ENCODE results near the gene PLEKHH1. TPM values are rescaled to one million over a fixed set of nuclear protein-coding genes. Genes with fewer than 3 reads are reported as not detected.

Gene PLEKHH1
- total and polyA plus RNA-seq, 2 of the 8 experiments (the other 6 are each of a cell fraction or from before 2014, with no cell fraction given): 28.3 to 33.3 TPM

DNA sequence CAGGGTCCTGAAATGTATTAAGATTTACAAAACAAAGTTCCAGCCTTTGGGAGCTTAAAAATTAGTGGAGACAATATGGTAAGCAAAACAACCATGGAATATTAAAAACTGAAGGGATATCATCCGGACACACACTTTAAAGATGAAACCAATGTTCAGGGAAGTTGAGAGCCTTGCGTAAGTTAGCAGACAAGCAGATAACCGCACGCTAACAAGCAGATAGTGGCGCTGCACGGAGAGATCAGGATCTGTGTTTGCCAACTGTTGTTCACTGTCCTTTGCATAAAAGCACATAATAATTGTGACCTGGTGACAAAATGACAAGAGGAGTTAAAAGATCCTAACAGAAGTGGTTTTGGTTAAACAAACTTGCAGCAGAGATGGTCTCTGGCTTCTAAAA lies 30.2 kb upstream of the PLEKHH1 start:
- no peak for DNase-seq (ENCODE audit: low read depth in 1 of 2, low spot score in 2 of 2)
- Histone ChIP-seq H2AK5ac (ENCODE audit: low read depth, low read length) (no peak overlapping the region), H4K5ac (ENCODE audit: insufficient read length, low read depth, low read length) (no peak overlapping the region), H3K9me3 (ENCODE audit: insufficient read depth in 2 of 2, low read depth in 1 of 2, low read length in 1 of 2) (no peaks in the 10 kb centered on the region), H3K27ac (ENCODE audit: low read depth, low read length) (no peak overlapping the region), H3K9ac (replicated peaks in 1 of 4; ENCODE audit: extremely low read depth in 1 of 4, low read depth in 3 of 4, low read length in 3 of 4) (no peak overlapping the region), H3K14ac (ENCODE audit: insufficient read length) (no peak overlapping the region), H3K36me3 (ENCODE audit: control insufficient read depth in 2 of 4, insufficient read depth in 4 of 4, low read length in 3 of 4) (no peaks in the 10 kb centered on the region), H3K56ac (replicated peaks; ENCODE audit: insufficient read length, low read depth, low read length) (no peak overlapping the region), H3K4ac (replicated peaks; ENCODE audit: insufficient read length, low read depth, low read length) (no peak overlapping the region), H3K27me3 (replicated peaks in 1 of 4; ENCODE audit: control insufficient read depth in 3 of 4, extremely low read depth in 1 of 4, insufficient read depth in 3 of 4, low read length in 3 of 4) (no peaks in the 10 kb centered on the region), H3K4me2 (ENCODE audit: insufficient read depth in 1 of 2, low read depth in 2 of 2, low read length in 2 of 2) (no peak overlapping the region), H2AFZ (ENCODE audit: low read length) (peak overlapping the region; percentile 70; the same call in 1 of the 2 replicates), H3K79me1 (ENCODE audit: low read depth, low read length) (no peaks in the 10 kb centered on the region), H2BK15ac (ENCODE audit: low read length) (no peak overlapping the region), H3K23ac (ENCODE audit: insufficient read length) (no peak overlapping the region), H2BK12ac (ENCODE audit: low read depth, low read length) (no peak overlapping the region), H4K20me1 (replicated peaks in 1 of 2; ENCODE audit: control insufficient read depth in 1 of 2, insufficient read depth in 2 of 2, low read length in 2 of 2) (no peaks in the 10 kb centered on the region), H2BK5ac (ENCODE audit: low read depth, low read length) (no peak overlapping the region), H3K4me1 (replicated peaks in 1 of 4; ENCODE audit: control insufficient read depth in 3 of 4, insufficient read depth in 4 of 4, low read length in 3 of 4) (no peaks in the 10 kb centered on the region), H3K79me2 (ENCODE audit: control insufficient read depth in 1 of 2, insufficient read depth in 2 of 2, low read length in 2 of 2) (no peaks in the 10 kb centered on the region), H3K4me3 (ENCODE audit: extremely low read depth in 1 of 4, insufficient read depth in 2 of 4, low read depth in 3 of 4, low read length in 4 of 4) (no peak overlapping the region), H3K18ac (ENCODE audit: extremely low read depth, low read length) (no peak overlapping the region), H3K23me2 (ENCODE audit: low read depth, low read length) (no peaks in the 10 kb centered on the region), H2BK20ac (ENCODE audit: low read length) (no peak overlapping the region), H4K8ac (ENCODE audit: extremely low read depth, insufficient read depth, low read length) (no peak overlapping the region), H2BK120ac (replicated peaks; ENCODE audit: low read depth, low read length) (no peak overlapping the region), H4K91ac (replicated peaks; ENCODE audit: insufficient read length, low read length) (no peak overlapping the region)
- POLR2A ChIA-PET (ENCODE audit: partially characterized antibody): interaction anchor here (1.4 kb wide), 1 partner anchor 12 kb away, joined by 5 read pairs; no protein-coding TSS in a partner anchor
- no peak for FAIRE-seq
- TF ChIP-seq TBP (IDR thresholded peaks at IDR 0.05; ENCODE audit: low read depth, low read length) (no peak), ASH2L (IDR thresholded peaks at IDR 0.05; ENCODE audit: low read length) (no peak), CHD2 (IDR thresholded peaks at IDR 0.05; ENCODE audit: low read length) (no peak), SIRT6 (IDR thresholded peaks at IDR 0.05; ENCODE audit: low read length) (no peak), EP300 (IDR thresholded peaks at IDR 0.05; ENCODE audit: borderline replicate concordance in 1 of 2, low read depth in 2 of 2, low read length in 2 of 2) (no peak)
- TF ChIP-seq, protein P1, sequence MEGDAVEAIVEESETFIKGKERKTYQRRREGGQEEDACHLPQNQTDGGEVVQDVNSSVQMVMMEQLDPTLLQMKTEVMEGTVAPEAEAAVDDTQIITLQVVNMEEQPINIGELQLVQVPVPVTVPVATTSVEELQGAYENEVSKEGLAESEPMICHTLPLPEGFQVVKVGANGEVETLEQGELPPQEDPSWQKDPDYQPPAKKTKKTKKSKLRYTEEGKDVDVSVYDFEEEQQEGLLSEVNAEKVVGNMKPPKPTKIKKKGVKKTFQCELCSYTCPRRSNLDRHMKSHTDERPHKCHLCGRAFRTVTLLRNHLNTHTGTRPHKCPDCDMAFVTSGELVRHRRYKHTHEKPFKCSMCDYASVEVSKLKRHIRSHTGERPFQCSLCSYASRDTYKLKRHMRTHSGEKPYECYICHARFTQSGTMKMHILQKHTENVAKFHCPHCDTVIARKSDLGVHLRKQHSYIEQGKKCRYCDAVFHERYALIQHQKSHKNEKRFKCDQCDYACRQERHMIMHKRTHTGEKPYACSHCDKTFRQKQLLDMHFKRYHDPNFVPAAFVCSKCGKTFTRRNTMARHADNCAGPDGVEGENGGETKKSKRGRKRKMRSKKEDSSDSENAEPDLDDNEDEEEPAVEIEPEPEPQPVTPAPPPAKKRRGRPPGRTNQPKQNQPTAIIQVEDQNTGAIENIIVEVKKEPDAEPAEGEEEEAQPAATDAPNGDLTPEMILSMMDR (IDR thresholded peaks at IDR 0.05; ENCODE audit: control extremely low read depth in 1 of 3, insufficient read depth in 1 of 3, low read depth in 1 of 3, low read length in 3 of 3): no peak
- WGBS, 2 experiments (ENCODE audit: extremely low coverage in 1 of 2, insufficient coverage in 1 of 2, insufficient read length in 1 of 2, insufficient replicate concordance in 2 of 2, low coverage in 1 of 2, low lambda C conversion rate in 2 of 2, missing lambda C conversion rate in 1 of 2): 70% methylated on average over 6 of the region's 6 CpGs; no CpG with 5 or more reads in 1 of the 2 experiments
- CTCF ChIA-PET (ENCODE audit: partially characterized antibody): interaction anchor here (2.9 to 43.6 kb wide), 2 partner anchors 71 to 75 kb away, joined by 14 to 924 read pairs; no protein-coding TSS in a partner anchor
